ENCODE data around the gene LRRC51. TPM values are rescaled to one million over a fixed set of nuclear protein-coding genes. Genes with fewer than 3 reads are reported as not detected.

LRRC51 gene, protein sequence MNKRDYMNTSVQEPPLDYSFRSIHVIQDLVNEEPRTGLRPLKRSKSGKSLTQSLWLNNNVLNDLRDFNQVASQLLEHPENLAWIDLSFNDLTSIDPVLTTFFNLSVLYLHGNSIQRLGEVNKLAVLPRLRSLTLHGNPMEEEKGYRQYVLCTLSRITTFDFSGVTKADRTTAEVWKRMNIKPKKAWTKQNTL
- total RNA-seq (1 to 10 TPM; 3.2 to 8.3 (median 4.9) TPM), polyA plus RNA-seq (1 to 10 TPM; 2.9 to 9.4 TPM)

DNA sequence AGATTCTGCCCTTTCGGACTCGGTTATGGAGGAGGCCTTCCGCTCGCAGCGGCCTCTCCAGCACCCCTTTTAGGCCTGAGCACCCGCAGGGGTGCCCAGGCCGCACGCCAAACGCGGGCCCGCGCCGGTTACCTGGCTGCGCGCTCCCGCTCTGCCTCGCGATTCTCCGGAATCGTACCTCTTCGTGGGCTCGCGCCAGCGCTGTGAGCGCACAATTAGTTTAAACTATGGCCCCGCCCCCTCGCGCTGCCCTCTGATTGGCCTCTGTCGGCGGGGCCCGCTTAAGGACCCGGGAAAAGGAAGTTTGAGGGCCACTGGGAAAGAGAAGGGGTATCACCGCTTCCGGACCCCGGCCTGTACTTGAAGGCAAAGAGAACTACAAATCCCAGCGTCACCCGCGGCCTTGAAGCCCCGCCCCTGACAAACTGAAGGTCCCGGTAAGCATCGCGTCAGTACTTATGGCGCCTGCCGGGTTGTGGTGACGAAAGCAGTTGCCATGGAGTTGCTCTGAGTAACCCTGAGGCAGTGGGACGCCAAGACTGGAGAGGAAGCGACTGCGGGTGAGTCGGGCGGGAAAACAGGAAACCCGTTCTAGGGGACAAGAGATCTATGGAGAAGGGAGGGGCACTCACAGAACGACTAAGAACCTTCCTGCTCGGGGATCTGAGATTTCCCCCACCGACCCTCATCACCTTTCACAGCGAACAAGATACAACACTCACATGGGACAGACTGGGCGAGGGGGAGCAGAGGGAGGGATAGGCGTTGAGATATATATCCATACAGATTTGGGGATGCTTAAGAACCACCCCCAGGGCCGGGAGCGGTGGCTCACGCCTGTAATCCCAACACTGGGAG, at the start of gene LRRC51, which contains the start of gene NUMA1:
TSS of gene LRRC51 (plus strand) at position 525 of the 858 bp plus-strand sequence. CDS start 8,234 bp downstream, outside the sequence.
TSS of gene NUMA1 (minus strand) at position 217 of the 858 bp plus-strand sequence. CDS start 44,599 bp downstream, outside the sequence.
- intact Hi-C loops (cut with DNase I), result loop anchor here in 1 of 3 donors (10.0 kb wide), 1 partner anchor 56 kb away; no protein-coding TSS in a partner anchor

DNA sequence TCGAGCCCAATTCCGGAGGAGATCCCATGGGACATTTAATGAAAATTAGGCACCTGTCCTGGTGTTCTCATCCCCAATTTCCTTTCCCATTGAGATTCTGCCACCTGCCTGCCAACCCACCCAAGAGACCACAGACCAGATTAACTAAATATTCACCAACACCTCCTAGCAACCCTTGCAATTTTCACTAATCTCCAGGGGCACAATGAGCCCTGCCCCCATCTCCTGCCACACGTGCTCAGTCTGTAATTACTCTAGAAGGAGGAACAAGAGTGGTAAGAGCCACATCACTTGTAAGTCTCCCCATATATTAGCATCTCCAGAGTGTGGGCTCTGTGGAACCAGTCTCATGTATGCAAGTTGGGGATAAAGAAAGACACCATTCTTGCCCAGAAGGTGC, 44.0 kb upstream of the LRRC51 start:
- no peaks in the 10 kb centered on the region for H3K9me3 ChIP-seq
- TF ChIP-seq, protein P1, sequence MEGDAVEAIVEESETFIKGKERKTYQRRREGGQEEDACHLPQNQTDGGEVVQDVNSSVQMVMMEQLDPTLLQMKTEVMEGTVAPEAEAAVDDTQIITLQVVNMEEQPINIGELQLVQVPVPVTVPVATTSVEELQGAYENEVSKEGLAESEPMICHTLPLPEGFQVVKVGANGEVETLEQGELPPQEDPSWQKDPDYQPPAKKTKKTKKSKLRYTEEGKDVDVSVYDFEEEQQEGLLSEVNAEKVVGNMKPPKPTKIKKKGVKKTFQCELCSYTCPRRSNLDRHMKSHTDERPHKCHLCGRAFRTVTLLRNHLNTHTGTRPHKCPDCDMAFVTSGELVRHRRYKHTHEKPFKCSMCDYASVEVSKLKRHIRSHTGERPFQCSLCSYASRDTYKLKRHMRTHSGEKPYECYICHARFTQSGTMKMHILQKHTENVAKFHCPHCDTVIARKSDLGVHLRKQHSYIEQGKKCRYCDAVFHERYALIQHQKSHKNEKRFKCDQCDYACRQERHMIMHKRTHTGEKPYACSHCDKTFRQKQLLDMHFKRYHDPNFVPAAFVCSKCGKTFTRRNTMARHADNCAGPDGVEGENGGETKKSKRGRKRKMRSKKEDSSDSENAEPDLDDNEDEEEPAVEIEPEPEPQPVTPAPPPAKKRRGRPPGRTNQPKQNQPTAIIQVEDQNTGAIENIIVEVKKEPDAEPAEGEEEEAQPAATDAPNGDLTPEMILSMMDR (IDR thresholded peaks at IDR 0.05), result no peak
- peak overlapping the region in 1 of 4 donors; percentile 12 for H3K27ac ChIP-seq
- ATAC-seq (no peak), DNase-seq (no peak), FAIRE-seq (no peak)
- peaks cover 4 to 25% (median 7%) of the 10 kb centered on the region in 3 donors for H3K36me3 ChIP-seq
- H3K27me3 ChIP-seq, result no peaks in the 10 kb centered on the region
- 50 to 65% methylated on average over 3 of the region's 3 CpGs for WGBS, 2 donors
- peaks cover 24 to 31% (median 29%) of the 10 kb centered on the region in 3 donors for H3K4me1 ChIP-seq
- H3K4me3 ChIP-seq, result no peak overlapping the region
- intact Hi-C loops (cut with DNase I), result loop anchor here in 1 of 3 donors (5.0 kb wide), 1 partner anchor 51 kb away; no protein-coding TSS in a partner anchor

More for the DNA sequence above, at the start of gene LRRC51, which contains the start of gene NUMA1:
- Histone ChIP-seq H3K36me3 (no peaks in the 10 kb centered on the region), H3K27ac (peak within 1 kb of the TSS; percentile 77 to 90 (median 84)), H3K4me1 (peaks cover 0 to 10% (median 5%) of the 10 kb centered on the region in 3 donors), H3K4me3 (peak within 1 kb of the TSS; percentile 58 to 85 (median 70)), H3K27me3 (no peaks in the 10 kb centered on the region), H3K9me3 (no peaks in the 10 kb centered on the region)
- ATAC-seq (peak; percentile 92 to 97 (median 94)), DNase-seq (peak; percentile 94 to 99 (median 99)), FAIRE-seq (peak; percentile 96)
- WGBS, 2 donors, result 1% methylated on average over 60 of the region's 60 CpGs
- TF ChIP-seq, protein P1 (IDR thresholded peaks at IDR 0.05), result no peak

DNA sequence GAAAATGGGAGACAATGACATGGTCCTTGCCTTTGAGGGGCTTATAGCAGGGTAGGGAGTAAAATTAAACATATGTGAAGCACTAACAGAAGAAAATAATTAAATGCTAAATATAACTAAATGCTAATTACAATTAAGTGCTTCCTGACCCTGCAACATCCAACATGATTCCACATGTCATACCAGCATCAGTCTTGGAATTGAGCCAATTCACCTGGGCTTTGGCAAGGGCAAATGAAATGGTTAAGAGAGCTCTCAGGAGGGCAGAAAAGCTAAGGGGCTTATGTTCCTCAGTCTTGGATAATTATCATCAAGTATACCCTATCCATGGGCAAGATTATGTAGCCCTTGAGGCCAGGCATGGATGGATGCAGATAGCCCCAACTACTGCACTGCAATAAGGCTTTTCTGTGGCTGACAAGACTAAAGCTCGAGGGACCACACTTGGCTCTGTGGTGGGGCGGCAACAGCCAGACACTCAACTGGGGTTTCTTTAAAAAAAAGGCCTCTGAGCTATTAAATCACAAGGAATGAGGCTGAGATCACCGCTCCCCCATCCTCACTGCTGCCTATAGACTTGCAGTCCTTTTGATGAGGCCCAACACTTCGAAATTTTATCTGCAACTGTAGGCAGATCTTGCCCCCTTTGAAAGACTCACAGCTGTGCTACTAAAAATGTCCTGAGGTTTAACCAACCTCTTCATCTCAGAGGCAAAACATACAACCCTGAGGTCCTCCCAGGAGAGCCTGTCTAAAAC, 42.9 kb upstream of the LRRC51 start:
- Histone ChIP-seq H3K4me3 (peak overlapping the region in 2 of 4 donors; percentile 4 to 53), H3K27me3 (no peaks in the 10 kb centered on the region), H3K9me3 (no peaks in the 10 kb centered on the region), H3K36me3 (peaks cover 4 to 20% (median 7%) of the 10 kb centered on the region in 3 donors), H3K4me1 (peaks cover 29 to 38% (median 33%) of the 10 kb centered on the region in 3 donors), H3K27ac (peak overlapping the region in 3 of 4 donors; percentile 55 to 98 (median 98))
- FAIRE-seq, result no peak
- ATAC-seq, result no peak
- WGBS, 2 donors, result 49 to 53% methylated on average over 4 of the region's 4 CpGs
- no peak for DNase-seq
- TF ChIP-seq, protein P1 (IDR thresholded peaks at IDR 0.05), result no peak
- intact Hi-C loops (cut with DNase I), result loop anchor here in 1 of 3 donors (5.0 kb wide), 1 partner anchor 50 kb away; no protein-coding TSS in a partner anchor

DNA sequence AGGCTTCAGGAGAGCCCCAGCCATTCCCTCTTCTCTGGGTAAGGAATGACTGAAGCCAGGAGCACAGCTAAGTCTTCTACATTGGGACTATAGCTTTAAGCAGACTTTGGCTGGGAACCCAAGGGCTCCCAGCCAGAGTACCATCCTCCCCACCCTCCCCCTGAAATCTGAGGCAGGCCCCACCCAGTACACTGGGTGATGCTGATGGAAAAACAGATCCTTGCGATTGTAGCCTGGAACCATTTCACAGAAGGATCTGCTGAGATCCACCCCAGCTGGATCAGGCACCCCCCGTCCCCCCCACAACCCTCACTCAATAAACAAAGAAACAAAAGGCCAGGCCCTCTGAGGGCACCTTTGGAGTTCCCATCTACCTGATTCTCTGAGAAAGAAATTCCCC, 42.2 kb upstream of the LRRC51 start:
- DNase-seq (peak in 1 of 6 donors; percentile 27), FAIRE-seq (no peak)
- intact Hi-C loops (cut with DNase I), result loop anchor here in 1 of 3 donors (5.0 kb wide), 1 partner anchor 49 kb away; no protein-coding TSS in a partner anchor

More for the DNA sequence above, 42.2 kb upstream of the LRRC51 start:
- peaks cover 4 to 13% (median 7%) of the 10 kb centered on the region in 3 donors for H3K36me3 ChIP-seq
- H3K4me3 ChIP-seq, result peak overlapping the region in 3 of 4 donors; percentile 28 to 55 (median 53)
- H3K9me3 ChIP-seq, result no peaks in the 10 kb centered on the region
- no peak for ATAC-seq
- H3K27ac ChIP-seq, result peak overlapping the region; percentile 39 to 98 (median 76)
- peaks cover 34 to 39% (median 37%) of the 10 kb centered on the region in 3 donors for H3K4me1 ChIP-seq
- TF ChIP-seq, protein P1 (IDR thresholded peaks at IDR 0.05), result no peak
- WGBS, 2 donors, result 4% methylated on average over 2 of the region's 2 CpGs
- no peaks in the 10 kb centered on the region for H3K27me3 ChIP-seq

Data from pancreas (tissue), 10 donors.